Putamen (tissue), 1 donor: ENCODE results near the gene KTN1.

Experiments used
- DNase-seq: peaks from one replicate; pipeline ENCODE4 v3.0.0-alpha.2; 2016; ENCODE audit warnings: low spot score

Gene KTN1

DNA sequence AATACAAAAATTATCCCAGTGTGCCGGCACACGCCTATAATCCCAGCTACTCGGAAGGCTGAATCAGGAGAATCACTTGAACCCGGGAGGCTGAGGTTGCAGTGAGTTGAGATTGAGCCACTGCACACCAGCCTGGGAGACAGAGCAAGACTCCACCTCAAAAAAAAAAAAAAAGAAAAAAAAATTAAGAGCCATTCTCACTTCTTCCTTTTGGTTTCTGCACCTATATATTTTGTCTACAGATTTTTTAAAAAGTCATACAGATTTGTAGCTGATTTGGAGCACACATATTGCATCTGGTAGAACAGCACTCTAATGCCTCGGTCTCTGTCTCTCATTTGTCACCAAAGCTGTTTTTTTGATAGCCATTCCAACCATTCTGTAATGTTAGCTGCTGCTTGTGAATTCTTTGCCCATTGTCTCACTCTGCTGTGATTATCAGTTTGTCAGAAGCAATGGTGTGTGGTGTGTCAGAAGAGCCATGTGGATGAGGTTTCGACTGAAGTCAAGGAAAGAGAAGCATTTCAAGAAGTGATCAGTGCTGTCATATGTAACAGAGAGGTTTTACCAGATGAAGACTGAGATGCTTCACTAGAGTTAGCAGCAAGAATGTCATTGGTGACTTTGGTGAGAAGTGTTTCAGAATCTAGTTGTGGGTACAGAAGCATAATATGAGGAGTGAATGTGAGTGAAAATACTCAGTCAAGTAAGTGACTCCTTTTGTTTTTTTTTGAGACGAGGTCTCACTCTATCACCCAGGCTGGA lies 8.7 kb upstream of the KTN1 start:
- no peak for DNase-seq

DNA sequence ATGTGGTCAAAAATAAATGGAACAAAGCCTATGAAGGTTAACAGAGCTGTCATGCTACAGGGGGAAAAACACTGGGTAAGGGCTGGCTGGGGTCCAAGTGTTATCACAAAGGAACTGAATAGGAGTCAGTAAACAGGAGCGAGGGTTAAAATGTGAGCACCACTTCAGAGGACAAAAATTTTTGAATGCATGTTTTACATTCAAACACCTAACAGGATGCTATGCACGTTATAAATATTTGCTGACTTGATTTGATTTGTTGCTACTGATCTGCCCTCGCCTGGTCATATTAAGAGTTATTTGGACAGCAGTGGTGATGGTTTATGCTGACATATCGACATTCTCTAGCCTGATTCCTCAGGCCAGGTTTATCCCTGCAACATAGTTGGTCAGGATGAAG lies 7.4 kb upstream of the KTN1 start:
- no peak for DNase-seq

DNA sequence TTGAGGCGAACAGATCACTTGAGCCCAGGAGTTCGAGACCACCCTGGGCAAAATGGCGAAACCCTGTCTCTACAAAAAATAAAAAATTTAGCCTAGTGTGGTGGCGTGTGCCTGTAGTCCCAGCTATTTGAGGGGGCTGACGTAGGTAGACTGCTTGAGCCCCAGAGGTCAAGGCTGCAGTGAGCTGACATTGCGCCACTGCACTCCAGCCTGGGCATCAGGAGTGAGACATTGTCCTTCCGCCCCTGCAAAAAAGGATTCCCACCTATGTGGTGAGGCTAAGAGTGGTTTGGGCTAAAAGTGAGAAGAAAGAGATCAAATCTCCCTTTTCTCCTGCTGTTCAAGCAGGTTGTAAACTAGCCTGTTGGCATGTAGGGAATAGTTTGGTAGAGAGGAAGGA lies 5.0 kb upstream of the KTN1 start:
- no peak for DNase-seq

DNA sequence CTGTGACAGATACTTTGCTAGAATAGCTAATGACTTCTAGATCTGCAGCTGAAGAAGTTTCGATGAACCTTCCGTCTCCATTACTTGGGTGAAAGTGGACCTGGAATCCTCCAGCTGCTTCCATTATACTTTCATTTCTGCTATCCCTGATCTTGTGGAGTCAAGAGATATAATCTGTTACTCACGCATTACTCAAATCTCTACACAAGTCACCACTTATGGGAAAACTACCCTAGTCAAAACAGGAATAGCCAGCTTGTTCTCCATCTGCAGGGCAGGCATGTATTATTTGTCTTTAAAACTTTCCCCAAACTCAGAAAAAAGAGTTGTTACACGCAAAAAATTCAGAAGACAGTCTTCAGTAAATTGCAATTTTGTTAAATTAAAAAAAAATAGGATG lies 2.8 kb upstream of the KTN1 start:
- no peak for DNase-seq

DNA sequence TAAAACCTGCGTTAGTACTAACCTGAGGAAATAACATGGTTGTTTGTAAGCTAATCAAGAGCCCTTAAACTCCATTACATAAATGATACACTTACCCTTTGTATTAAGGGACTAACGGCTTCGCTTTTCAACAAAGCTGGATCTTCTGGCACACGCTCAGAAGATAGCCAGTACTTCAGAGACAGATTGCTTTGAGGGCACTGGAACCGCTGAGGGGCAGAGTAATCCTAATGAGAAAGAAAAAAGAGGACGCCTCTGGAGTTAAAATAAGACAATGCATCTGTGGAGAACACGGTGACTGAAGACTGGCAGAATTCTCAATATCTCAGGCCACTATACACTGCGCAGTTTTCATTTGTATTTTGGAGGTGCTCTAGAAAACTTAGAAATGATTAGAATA lies 1.5 kb upstream of the KTN1 start:
- peak; percentile 25 for DNase-seq

DNA sequence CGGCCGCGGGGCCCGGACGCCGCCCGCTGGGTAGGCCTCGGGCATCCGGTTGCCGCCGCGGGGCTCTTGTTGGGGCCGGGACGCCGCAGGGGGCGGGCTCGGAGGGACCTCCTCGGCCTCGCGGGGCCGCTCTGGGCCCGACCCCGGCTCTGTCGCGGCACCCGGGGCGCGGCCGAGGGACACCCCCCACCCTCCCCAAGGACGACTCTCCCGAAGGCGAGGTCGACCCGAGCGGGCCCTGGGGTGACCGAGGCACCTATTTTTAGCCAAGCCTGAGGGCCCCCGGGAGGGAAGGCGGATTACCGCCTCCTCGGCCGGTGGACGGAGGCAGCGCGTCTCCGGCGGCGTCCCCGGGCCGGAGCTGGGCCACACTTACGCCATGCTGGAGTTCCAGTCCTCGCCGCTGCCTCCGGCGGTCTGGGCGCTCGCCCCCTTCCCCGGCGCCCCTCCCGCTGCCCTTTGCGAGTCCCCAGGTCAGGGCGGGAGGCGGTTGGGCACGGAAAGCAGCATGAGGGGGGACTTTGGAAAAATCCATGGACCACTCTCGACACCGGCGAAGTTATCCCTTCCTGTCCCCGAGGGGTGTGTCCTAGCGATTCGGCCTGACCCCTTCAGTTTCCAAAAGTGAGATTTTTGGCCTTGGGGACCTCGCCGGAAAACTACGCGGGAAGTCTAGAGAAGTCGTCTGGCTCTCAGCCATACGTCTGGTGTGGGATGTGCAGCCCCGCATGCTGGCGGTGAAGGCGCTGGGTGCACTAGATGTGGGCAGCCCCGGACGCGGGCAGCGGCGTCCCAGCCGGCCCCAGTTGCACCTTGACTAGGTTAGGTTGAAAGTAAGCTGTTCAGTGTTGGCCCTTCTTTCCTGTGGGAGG lies 699 bp downstream of the KTN1 start:
- DNase-seq = peak; percentile 27

DNA sequence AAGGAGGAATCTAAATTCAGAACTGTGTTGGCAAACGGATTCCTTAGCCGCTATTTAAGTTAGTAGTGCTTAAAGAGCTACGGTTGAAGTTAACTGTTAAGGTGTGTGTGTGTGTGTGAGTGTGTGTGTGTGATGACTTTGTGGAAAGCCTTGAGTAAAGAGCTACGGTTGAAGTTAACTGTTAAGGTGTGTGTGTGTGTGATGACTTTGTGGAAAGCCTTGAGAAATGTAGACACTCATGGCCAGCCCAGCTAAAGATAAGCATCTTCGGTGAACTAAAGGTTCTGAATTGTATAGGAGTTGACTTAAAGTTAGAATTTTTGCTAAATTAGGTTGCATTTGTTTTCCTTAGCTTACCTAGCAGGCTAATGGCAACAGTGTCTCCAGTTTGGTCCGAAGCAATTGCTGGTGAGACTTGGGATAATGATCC lies 1.4 kb downstream of the KTN1 start:
- no peak for DNase-seq

DNA sequence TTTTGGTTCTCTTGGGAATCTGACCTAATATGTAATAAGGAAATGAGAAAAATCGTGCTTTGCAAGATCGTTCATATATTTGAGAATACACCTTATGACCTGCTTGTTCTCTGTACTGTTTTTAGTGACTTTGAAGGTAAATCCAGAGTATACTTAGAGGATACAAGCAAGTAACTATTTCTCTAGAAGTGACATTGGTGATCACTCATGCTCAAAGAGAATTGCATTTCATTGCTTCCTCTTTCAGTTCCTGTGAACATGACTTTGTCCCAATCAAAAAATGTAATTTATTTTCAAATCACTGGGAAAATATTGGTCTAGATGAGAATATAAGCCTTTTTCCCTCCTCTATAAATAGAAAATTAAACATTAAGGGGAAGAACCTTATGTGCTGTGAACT lies 2.7 kb downstream of the KTN1 start:
- no peak for DNase-seq

DNA sequence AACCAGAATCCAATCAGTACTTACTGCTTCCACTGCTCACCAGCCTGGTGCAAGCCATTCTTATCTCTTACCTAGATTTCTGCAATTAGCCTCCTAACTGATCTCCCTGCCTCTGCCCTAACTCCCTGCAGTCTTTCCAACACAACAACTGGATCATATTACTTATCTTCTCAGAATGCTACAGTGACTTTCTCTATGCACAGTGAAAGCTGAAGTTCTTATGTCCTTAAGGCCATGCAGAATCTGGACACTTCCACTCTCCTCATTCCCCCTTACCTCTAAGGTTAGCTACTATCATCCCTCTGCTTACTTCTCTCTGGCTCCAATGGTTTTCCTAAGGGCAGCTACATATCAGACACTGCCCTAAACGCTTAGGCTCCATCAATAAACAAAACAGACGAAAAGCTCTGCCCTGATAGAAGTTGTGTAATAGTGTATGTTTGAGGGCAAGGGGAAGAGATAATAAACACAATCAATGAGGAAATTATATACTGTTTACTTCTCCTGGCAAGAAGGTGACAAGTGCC lies 4.0 kb downstream of the KTN1 start:
- DNase-seq = no peak

DNA sequence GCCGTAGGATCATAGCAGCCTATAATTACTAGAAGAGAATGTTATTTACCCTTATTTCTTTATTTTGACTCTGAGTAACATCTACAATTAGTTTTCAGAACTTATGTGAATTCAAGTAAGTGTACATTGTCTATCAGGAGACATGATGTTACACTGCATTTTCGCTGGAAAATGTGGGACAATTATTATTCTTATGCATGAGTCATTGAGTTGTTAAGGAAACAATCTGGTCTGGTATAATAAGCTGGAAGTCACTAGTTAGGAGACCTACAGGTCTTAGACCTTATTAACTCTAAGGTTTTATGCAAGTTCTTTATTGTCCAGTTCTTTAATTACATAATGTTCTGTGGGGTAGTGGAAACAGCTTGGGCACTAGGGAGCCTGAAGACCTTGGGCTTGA lies 5.8 kb downstream of the KTN1 start:
- DNase-seq = no peak

DNA sequence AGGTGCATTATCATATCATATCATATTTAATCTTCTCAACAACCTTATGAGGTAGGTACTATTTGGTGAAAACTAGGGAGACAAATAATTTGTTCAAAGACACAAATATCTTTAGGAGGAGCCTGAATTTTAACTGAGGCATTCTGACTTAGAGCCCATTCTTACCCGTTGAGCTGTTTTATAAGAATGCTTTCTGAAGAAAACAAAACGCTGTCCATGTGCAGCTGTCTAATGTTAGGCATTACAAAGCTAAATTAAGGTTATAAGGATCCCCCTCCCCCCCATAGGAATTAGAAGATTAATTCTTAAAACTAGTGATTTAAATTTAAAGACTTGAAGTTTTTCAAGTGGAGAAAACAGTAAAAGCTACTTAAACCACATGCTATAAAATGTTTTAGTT lies 6.4 kb downstream of the KTN1 start:
- no peak for DNase-seq

DNA sequence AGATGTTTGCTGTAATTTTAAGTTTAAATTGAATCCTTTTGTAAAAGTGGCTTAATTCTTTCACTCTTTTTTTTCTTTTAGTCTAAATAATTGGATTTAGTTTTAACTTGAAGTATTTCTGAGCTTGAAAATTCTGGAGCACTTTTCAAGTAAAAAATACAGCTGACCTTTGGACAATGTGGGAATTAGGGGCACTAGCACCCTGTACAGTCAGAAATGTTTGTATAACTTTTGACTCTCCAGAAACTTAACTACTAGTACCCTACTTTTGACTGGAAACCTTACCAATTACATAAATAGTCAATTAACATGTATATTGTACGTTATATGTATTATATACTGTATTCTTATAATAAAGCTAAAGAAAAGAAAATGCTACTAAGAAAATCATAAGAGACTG lies 7.8 kb downstream of the KTN1 start:
- DNase-seq = no peak

DNA sequence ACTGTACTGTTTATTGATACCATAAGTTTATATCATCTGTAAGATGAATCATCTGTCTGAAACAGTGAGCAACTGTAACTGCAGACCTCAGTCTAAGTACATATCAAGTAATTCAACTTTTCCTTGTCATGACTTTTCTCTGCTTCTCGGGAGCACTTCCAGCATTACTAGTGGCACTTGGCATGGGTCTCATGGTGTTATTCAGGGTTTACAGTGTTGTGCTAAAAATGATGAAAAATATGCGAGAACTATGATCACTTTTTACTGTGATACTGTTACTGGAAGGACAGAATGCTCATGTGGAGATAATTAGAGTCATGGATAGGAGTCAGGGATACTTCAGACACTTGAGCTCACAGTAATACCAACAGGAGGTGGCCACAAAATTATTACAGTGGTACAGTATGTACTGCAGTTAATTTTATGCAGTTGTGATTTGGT lies 8.3 kb downstream of the KTN1 start:
- DNase-seq = no peak

DNA sequence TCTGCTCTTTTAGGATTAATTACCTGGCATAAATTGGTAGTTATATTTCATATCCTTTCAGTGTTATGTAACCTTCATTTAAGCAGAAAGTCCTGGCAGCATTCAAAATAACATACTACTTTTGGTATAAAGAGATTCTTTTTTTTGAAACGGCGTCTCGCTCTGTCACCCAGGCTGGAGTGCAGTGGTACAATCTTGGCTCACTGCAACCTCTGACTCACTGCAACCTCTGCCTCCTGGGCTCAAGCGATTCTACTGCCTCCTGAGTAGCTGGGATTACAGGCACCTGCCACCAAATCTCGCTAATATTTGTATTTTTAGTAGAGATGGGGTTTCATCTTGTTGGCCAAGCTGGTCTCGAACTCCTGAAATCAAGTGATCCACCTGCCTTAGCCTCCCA lies 9.2 kb downstream of the KTN1 start:
- DNase-seq = no peak

DNA sequence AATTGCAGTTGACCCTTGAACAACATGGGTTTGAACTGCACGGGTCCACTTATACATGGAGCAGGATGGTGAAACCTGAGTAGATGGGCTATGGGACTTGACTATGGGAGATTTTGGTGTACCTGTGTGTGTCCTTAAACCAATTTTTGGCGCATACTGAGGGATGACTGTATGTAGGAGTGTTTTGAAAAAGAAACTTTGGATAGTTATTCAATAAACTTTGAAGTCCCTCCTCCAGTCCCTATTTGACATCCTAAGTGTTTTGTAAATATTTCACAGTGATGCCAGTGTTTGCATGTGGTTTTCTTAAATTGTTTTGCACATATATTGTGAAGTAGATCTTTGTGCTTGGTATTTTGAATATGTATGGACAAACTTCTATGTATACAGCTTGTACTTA lies 12.4 kb downstream of the KTN1 start:
- no peak for DNase-seq

DNA sequence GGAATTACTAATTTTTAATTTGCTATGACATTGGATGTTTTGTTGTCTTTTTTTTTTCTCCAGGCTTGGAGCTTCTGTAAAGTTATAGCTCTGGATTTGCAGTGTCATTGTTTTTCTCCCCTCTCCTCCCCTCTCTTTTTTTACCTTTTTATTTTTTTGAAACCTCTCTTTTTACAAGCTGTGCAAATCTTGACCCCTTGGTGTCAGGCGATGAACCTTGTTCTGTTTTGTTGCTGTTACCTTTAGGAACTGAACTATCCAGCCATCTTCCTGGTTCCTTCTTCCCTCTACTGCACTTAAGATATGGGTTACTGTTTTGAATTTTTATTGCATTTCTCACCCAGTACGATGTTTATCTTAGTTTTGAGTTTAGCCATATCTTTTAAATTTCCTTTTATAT lies 13.7 kb downstream of the KTN1 start:
- no peak for DNase-seq

DNA sequence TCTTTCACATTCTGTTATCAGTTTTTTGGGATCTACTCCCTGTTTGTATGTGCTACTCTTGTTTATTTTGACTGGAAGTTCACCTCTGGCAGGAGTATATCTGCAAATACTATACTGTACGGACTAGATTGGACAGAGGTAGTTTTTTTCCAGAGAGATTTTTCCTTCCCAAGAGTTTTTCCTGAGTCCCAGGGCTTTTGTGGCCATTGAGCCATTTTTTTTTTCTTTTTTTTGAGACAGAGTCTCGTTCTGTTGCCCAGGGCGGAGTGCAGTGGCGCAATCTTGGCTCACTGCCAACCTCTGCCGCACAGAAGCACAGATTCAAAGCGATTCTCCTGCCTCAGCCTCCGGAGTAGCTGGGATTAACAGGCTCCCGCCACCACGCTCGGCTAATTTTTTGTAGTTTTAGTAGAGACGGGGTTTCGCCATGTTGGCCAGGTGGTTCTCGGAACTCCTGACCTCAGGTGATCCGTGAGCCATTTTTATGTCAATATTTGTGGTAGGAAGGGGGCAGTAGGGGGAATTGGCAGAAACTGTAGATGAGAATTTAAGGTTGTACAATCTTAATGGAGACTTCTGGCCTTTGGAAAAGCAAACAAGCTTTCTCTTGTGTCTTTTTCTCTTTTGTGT lies 19.4 kb downstream of the KTN1 start:
- no peak for DNase-seq

DNA sequence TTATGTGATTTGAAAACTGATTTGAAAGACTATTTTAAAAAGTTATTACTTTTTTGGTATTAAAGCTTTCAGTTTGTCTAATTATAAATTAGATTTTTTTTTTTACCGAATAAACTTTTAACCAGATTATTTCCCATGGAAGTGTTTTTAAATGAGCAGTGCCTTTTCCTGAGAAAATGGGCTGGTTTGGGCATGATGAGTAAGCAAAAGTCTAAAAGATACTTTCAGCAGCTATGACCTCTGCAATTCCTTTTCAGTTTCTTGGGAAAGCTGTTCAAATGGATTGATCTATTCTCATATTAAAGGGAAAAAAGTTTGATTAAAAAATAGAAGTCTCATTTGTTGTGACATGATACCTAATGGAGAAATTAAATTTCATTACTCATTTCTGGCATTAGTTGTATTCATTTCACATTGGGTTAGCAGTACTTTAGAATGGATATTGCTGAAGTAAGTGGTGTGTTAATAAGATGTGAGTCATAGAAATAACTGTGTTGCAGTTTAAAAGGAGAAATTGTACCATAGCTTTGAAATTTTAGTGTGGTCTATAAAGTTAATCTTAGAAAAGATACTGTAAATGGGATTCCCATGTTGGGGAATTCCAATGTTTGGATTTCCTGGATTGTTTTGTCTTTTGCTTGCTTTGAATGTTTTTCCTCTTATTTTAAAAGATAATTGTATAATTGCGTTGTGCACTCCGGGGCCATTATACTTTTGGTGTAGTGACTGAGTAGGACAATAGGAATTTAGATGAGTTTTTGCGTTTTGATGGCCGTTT lies 21.0 kb downstream of the KTN1 start:
- no peak for DNase-seq

DNA sequence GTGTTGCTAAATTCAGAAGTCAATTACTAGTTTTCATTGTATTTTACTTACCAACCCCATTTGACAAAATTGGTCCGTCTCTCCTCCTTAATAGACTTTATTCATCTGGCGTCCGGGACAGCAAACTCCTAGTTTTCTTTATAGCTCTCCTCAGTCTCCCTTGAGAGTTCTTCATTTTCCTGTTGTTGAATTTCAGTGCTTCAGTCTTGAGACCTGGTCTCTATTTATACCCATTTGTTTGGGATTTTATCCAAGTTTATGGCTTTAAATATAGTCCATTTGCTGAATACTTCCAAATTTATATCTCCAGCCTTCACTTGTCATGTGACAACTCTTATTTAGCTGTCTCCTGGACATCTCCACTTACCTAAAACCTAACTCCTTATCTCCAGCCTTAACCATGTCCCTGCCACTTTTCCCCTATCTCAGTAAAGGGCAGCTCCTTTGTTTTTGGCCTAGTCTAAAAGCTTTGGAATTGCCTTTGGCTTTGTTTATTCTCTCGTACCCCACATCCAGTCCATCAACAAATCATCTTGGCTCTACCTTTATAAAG lies 23.5 kb downstream of the KTN1 start:
- no peak for DNase-seq

DNA sequence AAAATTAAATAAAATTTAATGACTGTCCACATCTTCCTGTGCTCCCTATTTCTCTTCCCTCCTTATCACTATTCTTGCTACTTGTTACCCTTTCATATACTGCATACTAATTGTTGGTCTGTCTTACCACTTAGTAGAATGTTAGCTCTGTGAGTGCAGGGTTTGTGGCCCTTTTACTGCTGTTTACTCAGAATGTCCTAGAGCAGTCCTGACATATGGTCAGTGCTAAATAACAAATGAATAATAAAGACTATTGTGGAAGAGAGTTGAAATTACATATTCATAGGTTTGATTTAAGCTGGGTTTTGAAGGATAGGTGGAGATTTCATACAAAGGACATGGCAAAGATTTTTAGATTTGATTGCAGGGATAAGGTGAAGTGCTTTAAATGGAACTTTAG lies 24.5 kb downstream of the KTN1 start:
- DNase-seq = no peak

DNA sequence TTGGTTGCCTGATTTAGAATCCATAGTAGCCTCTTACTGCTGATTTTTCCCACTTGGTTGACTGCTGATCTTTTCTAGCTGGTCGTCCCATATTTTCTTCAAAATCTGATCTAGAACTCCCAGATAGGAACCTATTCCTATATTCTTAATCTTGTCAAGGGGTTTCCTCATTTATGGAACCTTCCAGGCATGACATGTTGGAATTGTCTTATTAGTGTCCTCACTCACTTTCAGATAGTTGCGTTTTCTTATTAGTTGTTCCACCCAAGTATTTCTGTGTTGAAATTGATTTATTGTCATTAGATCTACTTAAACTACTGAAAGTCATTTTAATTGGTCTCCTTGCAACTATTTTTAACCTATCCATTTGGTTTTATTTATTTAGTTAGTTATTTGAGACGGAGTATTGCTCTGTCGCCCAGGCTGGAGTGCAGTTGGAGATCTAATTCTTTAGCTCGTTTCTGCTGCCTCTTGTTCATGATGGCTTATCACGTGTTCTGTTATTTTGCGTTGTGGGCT lies 25.0 kb downstream of the KTN1 start:
- no peak for DNase-seq
